ENCODE data around the gene RRBP1. TPM values are rescaled to one million over a fixed set of nuclear protein-coding genes. Genes with fewer than 3 reads are reported as not detected.

The RRBP1 gene
- total RNA-seq, 1 donor from 2014 or later, result 101 TPM

DNA sequence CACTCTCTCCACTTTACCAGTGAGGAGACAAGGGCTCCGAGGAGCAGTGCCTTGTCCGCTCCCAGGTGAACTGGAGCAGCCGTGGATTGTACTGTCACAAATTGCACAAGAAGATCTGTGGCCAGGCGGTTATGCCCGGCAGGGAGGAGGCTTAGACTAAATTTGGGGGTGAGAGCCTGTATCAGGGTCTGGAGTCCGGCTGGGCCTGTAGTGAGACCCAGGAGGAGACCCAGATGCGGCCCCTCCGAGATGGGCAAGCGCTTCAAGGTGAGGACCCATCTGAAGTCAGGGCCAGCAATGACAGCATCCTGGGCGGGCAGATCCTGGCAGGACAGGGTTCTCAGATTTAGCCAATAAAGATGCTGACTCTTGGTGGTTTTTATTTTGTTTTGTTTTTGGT, 45.3 kb upstream of the RRBP1 start:
- no peaks in the 10 kb centered on the region for H3K4me1 ChIP-seq

GRCh38 chr20:17726902-17727301, 44.9 kb upstream of the RRBP1 start:
- H3K27me3 ChIP-seq, result no peaks in the 10 kb centered on the region
- no peak for DNase-seq (ENCODE audit: low spot score in 2 of 2)
- intact Hi-C loops (cut with DNase I), result no loop called here

More for the DNA sequence above, 45.3 kb upstream of the RRBP1 start:
- H3K27me3 ChIP-seq, result no peaks in the 10 kb centered on the region
- intact Hi-C loops (cut with DNase I), result no loop called here
- no peaks in the 10 kb centered on the region for H3K9me3 ChIP-seq
- TF ChIP-seq, protein P1, sequence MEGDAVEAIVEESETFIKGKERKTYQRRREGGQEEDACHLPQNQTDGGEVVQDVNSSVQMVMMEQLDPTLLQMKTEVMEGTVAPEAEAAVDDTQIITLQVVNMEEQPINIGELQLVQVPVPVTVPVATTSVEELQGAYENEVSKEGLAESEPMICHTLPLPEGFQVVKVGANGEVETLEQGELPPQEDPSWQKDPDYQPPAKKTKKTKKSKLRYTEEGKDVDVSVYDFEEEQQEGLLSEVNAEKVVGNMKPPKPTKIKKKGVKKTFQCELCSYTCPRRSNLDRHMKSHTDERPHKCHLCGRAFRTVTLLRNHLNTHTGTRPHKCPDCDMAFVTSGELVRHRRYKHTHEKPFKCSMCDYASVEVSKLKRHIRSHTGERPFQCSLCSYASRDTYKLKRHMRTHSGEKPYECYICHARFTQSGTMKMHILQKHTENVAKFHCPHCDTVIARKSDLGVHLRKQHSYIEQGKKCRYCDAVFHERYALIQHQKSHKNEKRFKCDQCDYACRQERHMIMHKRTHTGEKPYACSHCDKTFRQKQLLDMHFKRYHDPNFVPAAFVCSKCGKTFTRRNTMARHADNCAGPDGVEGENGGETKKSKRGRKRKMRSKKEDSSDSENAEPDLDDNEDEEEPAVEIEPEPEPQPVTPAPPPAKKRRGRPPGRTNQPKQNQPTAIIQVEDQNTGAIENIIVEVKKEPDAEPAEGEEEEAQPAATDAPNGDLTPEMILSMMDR (IDR thresholded peaks at IDR 0.05), result no peak
- no peak overlapping the region for H3K4me3 ChIP-seq
- H3K36me3 ChIP-seq, result no peaks in the 10 kb centered on the region
- H3K27ac ChIP-seq, result no peak overlapping the region
- no peak for DNase-seq (ENCODE audit: low spot score in 2 of 2)

GRCh38 chr20:17725094-17725835, 43.2 kb upstream of the RRBP1 start:
- H3K36me3 ChIP-seq, result no peaks in the 10 kb centered on the region
- intact Hi-C loops (cut with DNase I), result no loop called here
- no peaks in the 10 kb centered on the region for H3K4me1 ChIP-seq
- H3K27me3 ChIP-seq, result no peaks in the 10 kb centered on the region
- TF ChIP-seq, protein P1 (IDR thresholded peaks at IDR 0.05), result no peak
- DNase-seq (ENCODE audit: low spot score in 2 of 2), result no peak
- no peak overlapping the region for H3K4me3 ChIP-seq
- H3K9me3 ChIP-seq, result no peaks in the 10 kb centered on the region
- H3K27ac ChIP-seq, result no peak overlapping the region

More at GRCh38 chr20:17726902-17727301, 44.9 kb upstream of the RRBP1 start:
- Histone ChIP-seq H3K4me3 (no peak overlapping the region), H3K4me1 (no peaks in the 10 kb centered on the region), H3K27ac (no peak overlapping the region), H3K9me3 (no peaks in the 10 kb centered on the region), H3K36me3 (no peaks in the 10 kb centered on the region)
- TF ChIP-seq, protein P1 (IDR thresholded peaks at IDR 0.05), result no peak

- Histone ChIP-seq H3K4me3 (no peak overlapping the region), H3K27me3 (no peaks in the 10 kb centered on the region), H3K36me3 (no peaks in the 10 kb centered on the region), H3K4me1 (no peaks in the 10 kb centered on the region), H3K27ac (no peak overlapping the region), H3K9me3 (no peaks in the 10 kb centered on the region)
- TF ChIP-seq, protein P1 (IDR thresholded peaks at IDR 0.05), result no peak
- DNase-seq (ENCODE audit: low spot score in 2 of 2), result no peak
- intact Hi-C loops (cut with DNase I), result no loop called here
These were observed 41.3 kb upstream of the RRBP1 start for GRCh38 chr20:17723301-17723691.

- H3K27me3 ChIP-seq, result no peaks in the 10 kb centered on the region
- intact Hi-C loops (cut with DNase I), result no loop called here
- H3K4me1 ChIP-seq, result no peaks in the 10 kb centered on the region
- no peak overlapping the region for H3K4me3 ChIP-seq
- TF ChIP-seq, protein P1 (IDR thresholded peaks at IDR 0.05), result no peak
- no peak overlapping the region for H3K27ac ChIP-seq
- no peaks in the 10 kb centered on the region for H3K9me3 ChIP-seq
- no peak for DNase-seq (ENCODE audit: low spot score in 2 of 2)
- no peaks in the 10 kb centered on the region for H3K36me3 ChIP-seq
These were observed 40.7 kb upstream of the RRBP1 start for GRCh38 chr20:17722493-17723300.
